Measurements from ENCODE around the gene RAB39B. TPM values are rescaled to one million over a fixed set of nuclear protein-coding genes. Genes with fewer than 3 reads are reported as not detected.

Gene RAB39B
- total RNA-seq, 2 donors from 2014 or later: 2.5 to 3.6 TPM

- 100% methylated on average over 1 of the region's 1 CpG for WGBS
- H3K4me1 ChIP-seq (replicated peaks): no peaks in the 10 kb centered on the region
- H3K27ac ChIP-seq: no peak overlapping the region
- intact Hi-C loops (cut with DNase I): no loop called here
- no peak for DNase-seq (ENCODE audit: low spot score)
- H3K9me3 ChIP-seq: no peaks in the 10 kb centered on the region
- no peaks in the 10 kb centered on the region for H3K36me3 ChIP-seq
- no peaks in the 10 kb centered on the region for H3K27me3 ChIP-seq (replicated peaks; ENCODE audit: insufficient read depth)
- TF ChIP-seq CTCF (IDR thresholded peaks at IDR 0.05) (no peak), POLR2A (IDR thresholded peaks at IDR 0.05) (no peak), POLR2AphosphoS5 (IDR thresholded peaks at IDR 0.05) (no peak)
- H3K4me3 ChIP-seq: no peak overlapping the region
These were observed 2.1 kb upstream of the RAB39B start for GRCh38 chrX:155266439-155266838.

GRCh38 chrX:155262970-155263754 is 1.1 kb downstream of the RAB39B start:
- 33% methylated on average over 5 of the region's 5 CpGs for WGBS
- no peak overlapping the region for H3K4me3 ChIP-seq
- no peak for DNase-seq (ENCODE audit: low spot score)

GRCh38 chrX:155259752-155260151 is 4.5 kb downstream of the RAB39B start:
- TF ChIP-seq POLR2A (IDR thresholded peaks at IDR 0.05): no peak
- no peak for TF ChIP-seq CTCF (IDR thresholded peaks at IDR 0.05)
- TF ChIP-seq POLR2AphosphoS5 (IDR thresholded peaks at IDR 0.05): no peak
- Histone ChIP-seq H3K9me3 (no peaks in the 10 kb centered on the region), H3K4me3 (no peak overlapping the region), H3K27ac (no peak overlapping the region), H3K4me1 (replicated peaks) (no peaks in the 10 kb centered on the region), H3K27me3 (replicated peaks; ENCODE audit: insufficient read depth) (no peaks in the 10 kb centered on the region), H3K36me3 (no peaks in the 10 kb centered on the region)
- WGBS: 60% methylated on average over 3 of the region's 3 CpGs
- intact Hi-C loops (cut with DNase I): no loop called here
- no peak for DNase-seq (ENCODE audit: low spot score)

More at GRCh38 chrX:155262970-155263754, 1.1 kb downstream of the RAB39B start:
- Histone ChIP-seq H3K9me3 (no peaks in the 10 kb centered on the region), H3K27ac (no peak overlapping the region), H3K27me3 (replicated peaks; ENCODE audit: insufficient read depth) (no peaks in the 10 kb centered on the region), H3K4me1 (replicated peaks) (no peaks in the 10 kb centered on the region), H3K36me3 (no peaks in the 10 kb centered on the region)
- intact Hi-C loops (cut with DNase I): no loop called here
- TF ChIP-seq POLR2A (IDR thresholded peaks at IDR 0.05): no peak
- no peak for TF ChIP-seq CTCF (IDR thresholded peaks at IDR 0.05)
- no peak for TF ChIP-seq POLR2AphosphoS5 (IDR thresholded peaks at IDR 0.05)

DNA sequence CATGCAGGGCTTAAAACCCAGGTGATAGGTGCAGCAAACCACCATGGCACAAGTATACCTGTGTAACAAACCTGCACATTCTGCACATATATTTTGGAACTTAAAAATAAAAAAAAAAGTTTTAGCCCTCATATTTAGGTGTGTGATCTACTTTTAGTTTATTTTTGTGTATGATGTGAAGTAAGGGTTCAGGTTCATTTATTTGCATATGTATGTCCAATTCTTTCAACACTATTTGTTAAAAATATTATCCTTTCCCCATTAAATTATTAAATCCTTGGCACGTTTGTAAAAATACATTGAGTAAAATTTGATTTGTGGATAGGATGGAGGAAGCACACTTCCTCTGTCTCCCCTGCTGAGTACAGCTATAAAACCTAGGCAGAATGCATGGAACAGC is 12.9 kb downstream of the RAB39B start:
- H3K9me3 ChIP-seq: no peaks in the 10 kb centered on the region
- H3K27me3 ChIP-seq (replicated peaks; ENCODE audit: insufficient read depth): no peaks in the 10 kb centered on the region
- no peak for TF ChIP-seq POLR2AphosphoS5 (IDR thresholded peaks at IDR 0.05)
- TF ChIP-seq CTCF (IDR thresholded peaks at IDR 0.05): no peak
- no peak for TF ChIP-seq POLR2A (IDR thresholded peaks at IDR 0.05)
- no peak overlapping the region for H3K4me3 ChIP-seq
- no peak for DNase-seq (ENCODE audit: low spot score)
- H3K36me3 ChIP-seq: no peaks in the 10 kb centered on the region
- intact Hi-C loops (cut with DNase I): no loop called here
- no peaks in the 10 kb centered on the region for H3K4me1 ChIP-seq (replicated peaks)
- 41% methylated on average over 1 of the region's 1 CpG for WGBS
- no peak overlapping the region for H3K27ac ChIP-seq

GRCh38 chrX:155247497-155247896 is 16.8 kb downstream of the RAB39B start:
- Histone ChIP-seq H3K27ac (no peak overlapping the region), H3K4me3 (no peak overlapping the region), H3K4me1 (replicated peaks) (no peaks in the 10 kb centered on the region), H3K36me3 (no peaks in the 10 kb centered on the region), H3K9me3 (no peaks in the 10 kb centered on the region), H3K27me3 (replicated peaks; ENCODE audit: insufficient read depth) (no peaks in the 10 kb centered on the region)
- intact Hi-C loops (cut with DNase I): no loop called here
- no peak for DNase-seq (ENCODE audit: low spot score)
- WGBS: 93% methylated on average over 4 of the region's 4 CpGs
- TF ChIP-seq POLR2AphosphoS5 (IDR thresholded peaks at IDR 0.05): no peak
- no peak for TF ChIP-seq POLR2A (IDR thresholded peaks at IDR 0.05)
- TF ChIP-seq CTCF (IDR thresholded peaks at IDR 0.05): no peak
